SH-SY5Y (cell line): ENCODE results near the gene TSSK2.

ENCODE experiments used
- GATA2 ChIP-seq: IDR thresholded peaks from 2 replicates; pipeline ENCODE4 v1.6.1; 2011; ENCODE audit warnings: mild to moderate bottlenecking, low read depth, low read length
- GATA3 ChIP-seq: IDR thresholded peaks from 2 replicates; pipeline ENCODE4 v1.6.1; 2011; ENCODE audit warnings: low read depth, mild to moderate bottlenecking, low read length, moderate library complexity

GRCh38 chr22:19169947-19170318, 38.8 kb downstream of the TSSK2 start:
- no peak for TF ChIP-seq GATA2
- no peak for TF ChIP-seq GATA3
